Testis (tissue), 3 donors: ENCODE measurements around the gene CHMP5. TPM values are rescaled to one million over a fixed set of nuclear protein-coding genes. Genes with fewer than 3 reads are reported as not detected.

ENCODE experiments used
- DNase-seq: peaks from one replicate; pipeline ENCODE4 v3.0.0-alpha.2; 2019
- H3K27ac ChIP-seq, 2 donors: fragments of 200-600 bp; sonication (generic); one replicate each; pipeline ENCODE4 v1.5.1; 2019
- H3K27me3 ChIP-seq: fragments of 200-600 bp; sonication (generic); one replicate; pipeline ENCODE4 v1.5.1; 2019
- H3K36me3 ChIP-seq: fragments of 200-600 bp; sonication (generic); one replicate; pipeline ENCODE4 v1.5.1; 2017; ENCODE audit warnings: low read depth; ENCODE audit errors: missing control alignments
- H3K4me1 ChIP-seq: fragments of 200-600 bp; sonication (generic); one replicate; pipeline ENCODE4 v1.5.1; 2019
- H3K4me3 ChIP-seq, 2 donors: fragments of 200-600 bp; sonication (generic); one replicate each; pipeline ENCODE4 v1.5.1; 2017 to 2019
- H3K9me3 ChIP-seq: fragments of 200-600 bp; sonication (generic); one replicate; pipeline ENCODE4 v1.5.1; 2017
- POLR2A ChIP-seq: fragments of 450-650 bp; IDR thresholded peaks from one replicate; pipeline ENCODE4 v1.6.1; 2017; ENCODE audit warnings: antibody characterized with exemption, mild to moderate bottlenecking, moderate library complexity
- WGBS, 2 donors: methylation state at CpG; one replicate each; pipeline ENCODE4 v1.1.5; 2018; 5-methylcytosine and 5-hydroxymethylcytosine counted together
- intact Hi-C: fragments of 100-400 bp; cut with DNase I; formaldehyde crosslinking; loops from one replicate; pipeline ENCODE4 v1.15.1; 2023; ENCODE audit warnings: low total_unique reads
- polyA plus RNA-seq: library from polyadenylated mRNA; stranded (reverse); fragments of 350-450 nt; fragmentation: Illumina TruSeq; extraction: RNeasy Lipid Tissue Mini Kit (QIAGEN cat#74804); gene quantifications from one replicate; pipeline ENCODE4 v1.2.3, GENCODE V29; 2014; ENCODE audit warnings: low read depth, low replicate concordance; ENCODE audit not compliant: insufficient read depth
- total RNA-seq, 2 donors: library from RNA; depleted of rRNA; stranded (reverse); fragments of >200 nt; gene quantifications; one replicate each; pipeline ENCODE4 v1.2.3, GENCODE V29; 2016
- TF ChIP-seq, protein P1 (sequence below), 3 experiments: fragments of 450-650 bp in 2 of 3; fragments of 200-600 bp in 1 of 3; sonication (generic) in 1 of 3; IDR thresholded peaks; one replicate each; pipeline ENCODE4 v1.5.1; 2016 to 2019; ENCODE audit warnings: antibody characterized with exemption in 3 of 3, mild to moderate bottlenecking in 2 of 3, moderate library complexity in 1 of 3

The CHMP5 gene
- total and polyA plus RNA-seq, 3 donors from 2014 or later = 53.2 to 84.1 (median 57.0) TPM

DNA sequence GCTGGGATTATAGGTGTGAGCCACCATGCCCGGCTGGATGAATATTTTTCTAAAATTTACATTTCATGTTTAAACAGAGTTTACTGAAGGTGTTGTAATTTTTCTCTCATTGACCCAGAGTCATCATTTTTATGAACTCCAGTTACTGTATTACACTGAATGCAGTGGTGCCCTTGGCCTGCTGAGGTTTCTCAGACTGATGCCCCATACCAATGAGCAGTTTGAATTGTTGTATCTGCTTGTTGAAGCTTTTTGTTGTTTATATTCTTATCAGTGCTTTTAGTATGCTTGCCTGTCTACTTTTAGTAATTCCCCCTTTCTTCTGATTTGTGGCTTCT lies 55.4 kb downstream of the CHMP5 start:
- peak overlapping the region; percentile 14 to 46 for H3K27ac ChIP-seq
- no peaks in the 10 kb centered on the region for H3K36me3 ChIP-seq
- no peaks in the 10 kb centered on the region for H3K9me3 ChIP-seq
- H3K27me3 ChIP-seq = no peaks in the 10 kb centered on the region
- DNase-seq = no peak
- no peak overlapping the region for H3K4me3 ChIP-seq
- TF ChIP-seq POLR2A = no peak
- TF ChIP-seq, protein P1, sequence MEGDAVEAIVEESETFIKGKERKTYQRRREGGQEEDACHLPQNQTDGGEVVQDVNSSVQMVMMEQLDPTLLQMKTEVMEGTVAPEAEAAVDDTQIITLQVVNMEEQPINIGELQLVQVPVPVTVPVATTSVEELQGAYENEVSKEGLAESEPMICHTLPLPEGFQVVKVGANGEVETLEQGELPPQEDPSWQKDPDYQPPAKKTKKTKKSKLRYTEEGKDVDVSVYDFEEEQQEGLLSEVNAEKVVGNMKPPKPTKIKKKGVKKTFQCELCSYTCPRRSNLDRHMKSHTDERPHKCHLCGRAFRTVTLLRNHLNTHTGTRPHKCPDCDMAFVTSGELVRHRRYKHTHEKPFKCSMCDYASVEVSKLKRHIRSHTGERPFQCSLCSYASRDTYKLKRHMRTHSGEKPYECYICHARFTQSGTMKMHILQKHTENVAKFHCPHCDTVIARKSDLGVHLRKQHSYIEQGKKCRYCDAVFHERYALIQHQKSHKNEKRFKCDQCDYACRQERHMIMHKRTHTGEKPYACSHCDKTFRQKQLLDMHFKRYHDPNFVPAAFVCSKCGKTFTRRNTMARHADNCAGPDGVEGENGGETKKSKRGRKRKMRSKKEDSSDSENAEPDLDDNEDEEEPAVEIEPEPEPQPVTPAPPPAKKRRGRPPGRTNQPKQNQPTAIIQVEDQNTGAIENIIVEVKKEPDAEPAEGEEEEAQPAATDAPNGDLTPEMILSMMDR (IDR thresholded peaks at IDR 0.05) = no peak
- 63 to 67% methylated on average over 1 of the region's 1 CpG for whole genome bisulfite sequencing, 2 donors
- intact Hi-C loops = no loop called here
- peaks cover 12% of the 10 kb centered on the region for H3K4me1 ChIP-seq

DNA sequence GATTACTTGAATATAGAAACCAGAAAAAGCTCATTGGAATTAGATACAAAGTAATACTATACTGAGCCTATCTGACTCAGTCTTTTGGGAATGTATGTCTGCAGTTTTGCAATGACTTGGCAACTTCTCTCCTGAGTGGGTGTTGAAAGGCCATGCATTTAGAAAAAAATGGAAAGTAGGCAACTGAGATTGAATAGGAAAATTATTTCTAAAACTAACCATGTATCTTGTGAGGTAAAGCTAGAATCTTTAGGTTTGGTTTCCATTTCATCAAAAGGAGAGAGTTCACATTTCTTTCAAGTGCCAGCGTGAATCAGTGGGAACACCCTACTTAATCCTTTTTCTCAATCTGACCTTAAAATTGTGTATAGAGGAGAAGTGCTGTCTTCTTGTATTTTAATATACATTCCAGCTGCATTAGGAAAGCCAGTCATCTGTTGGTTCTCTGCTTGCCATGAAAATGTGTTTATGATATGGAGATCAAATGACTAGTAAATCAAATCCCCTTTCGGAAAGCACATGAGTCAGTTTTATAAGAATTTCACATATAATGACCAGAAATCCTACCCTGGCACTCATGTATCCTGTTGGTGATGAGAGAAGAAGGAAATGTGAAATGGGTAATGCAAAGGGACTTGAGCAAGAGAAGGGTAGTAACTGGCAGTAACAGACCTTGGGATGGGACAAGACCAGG lies 55.9 kb downstream of the CHMP5 start:
- no peak overlapping the region for H3K27ac ChIP-seq
- no peaks in the 10 kb centered on the region for H3K36me3 ChIP-seq
- 85 to 89% methylated on average over 2 of the region's 2 CpGs for WGBS, 2 donors
- peak; percentile 37 for DNase-seq
- no peak overlapping the region for H3K4me3 ChIP-seq
- H3K27me3 ChIP-seq = no peaks in the 10 kb centered on the region
- H3K9me3 ChIP-seq = no peaks in the 10 kb centered on the region
- no peak for TF ChIP-seq POLR2A
- TF ChIP-seq, protein P1 (IDR thresholded peaks at IDR 0.05) = no peak
- intact Hi-C loops = no loop called here
- peaks cover 9% of the 10 kb centered on the region for H3K4me1 ChIP-seq

DNA sequence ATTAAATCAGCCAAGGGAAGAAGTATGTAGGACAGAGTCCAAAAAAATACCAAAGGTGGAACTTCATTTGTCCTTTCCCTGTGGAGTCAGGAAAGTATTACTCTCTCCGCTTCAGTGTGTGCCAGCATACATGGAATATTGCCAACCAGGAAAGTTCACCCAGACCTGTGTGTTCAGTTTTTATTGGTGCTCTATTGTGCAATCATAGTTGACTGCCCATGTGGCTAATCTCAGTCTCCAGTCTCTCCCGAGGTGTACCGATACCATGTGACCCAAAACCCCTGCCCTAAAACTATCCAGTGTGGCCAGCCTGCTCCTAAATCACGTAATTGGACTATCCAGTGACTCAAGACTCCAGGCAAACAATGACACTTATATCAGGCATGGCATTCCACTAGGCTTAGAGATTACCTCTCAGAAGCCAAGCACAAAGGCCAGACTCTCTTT lies 64.3 kb downstream of the CHMP5 start:
- H3K27ac ChIP-seq = no peak overlapping the region
- H3K27me3 ChIP-seq = no peaks in the 10 kb centered on the region
- no peaks in the 10 kb centered on the region for H3K4me1 ChIP-seq
- no peaks in the 10 kb centered on the region for H3K9me3 ChIP-seq
- no peak for DNase-seq
- WGBS, 2 donors = 72 to 80% methylated on average over 4 of the region's 4 CpGs
- intact Hi-C loops = no loop called here
- TF ChIP-seq POLR2A = no peak
- TF ChIP-seq, protein P1 (IDR thresholded peaks at IDR 0.05) = no peak
- no peaks in the 10 kb centered on the region for H3K36me3 ChIP-seq
- H3K4me3 ChIP-seq = no peak overlapping the region

DNA sequence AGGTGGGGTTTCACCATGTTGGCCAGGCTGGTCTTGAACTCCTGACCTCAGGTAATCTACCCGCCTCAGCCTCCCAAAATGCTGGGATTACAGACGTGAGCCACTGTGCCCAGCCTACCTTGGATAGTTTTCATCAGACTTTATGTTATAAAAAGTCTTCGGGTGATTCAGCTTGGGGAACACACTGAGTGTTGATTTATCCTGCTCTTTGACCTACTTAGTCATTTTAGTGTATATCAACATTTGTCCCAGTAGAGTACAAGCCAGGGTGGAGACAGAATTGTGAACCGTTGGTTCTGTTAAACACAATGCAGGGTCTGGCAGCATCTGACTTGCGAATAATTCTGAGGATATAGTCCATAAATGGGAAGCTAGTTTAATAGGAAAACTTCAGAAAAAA lies 65.1 kb downstream of the CHMP5 start:
- no peaks in the 10 kb centered on the region for H3K4me1 ChIP-seq
- H3K4me3 ChIP-seq = no peak overlapping the region
- no peaks in the 10 kb centered on the region for H3K9me3 ChIP-seq
- WGBS, 2 donors = 76 to 78% methylated on average over 5 of the region's 5 CpGs
- TF ChIP-seq POLR2A = no peak
- TF ChIP-seq, protein P1 (IDR thresholded peaks at IDR 0.05) = no peak
- H3K27me3 ChIP-seq = no peaks in the 10 kb centered on the region
- intact Hi-C loops = no loop called here
- no peak overlapping the region for H3K27ac ChIP-seq
- no peaks in the 10 kb centered on the region for H3K36me3 ChIP-seq
- DNase-seq = no peak

DNA sequence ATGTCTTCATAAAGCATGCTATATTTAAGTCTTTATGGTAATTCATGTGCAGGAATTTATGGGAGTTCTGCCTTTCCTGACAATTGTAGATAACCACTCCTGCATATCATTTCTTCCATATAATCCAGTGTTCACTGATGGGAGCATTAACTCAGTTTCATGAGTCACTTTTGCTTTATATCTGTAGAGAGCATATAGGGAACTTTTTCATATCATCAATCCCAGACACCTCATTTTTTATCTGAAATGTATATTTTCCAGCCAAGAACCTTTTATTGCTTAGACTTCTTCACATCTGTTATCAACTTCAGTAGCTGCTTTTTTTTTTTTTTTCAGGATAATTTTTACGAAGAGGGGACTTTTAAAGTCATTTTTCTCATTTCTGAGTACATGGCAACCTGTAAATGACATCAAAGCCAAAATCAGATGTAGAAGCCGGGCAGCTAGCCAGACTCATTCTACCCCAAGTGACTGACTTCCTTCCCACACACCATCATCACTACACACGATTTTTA lies 66.6 kb downstream of the CHMP5 start:
- TF ChIP-seq, protein P1 (IDR thresholded peaks at IDR 0.05) = no peak
- no peak for TF ChIP-seq POLR2A
- WGBS, 2 donors = 66 to 74% methylated on average over 3 of the region's 3 CpGs
- intact Hi-C loops = no loop called here
- no peak for DNase-seq
- H3K27ac ChIP-seq = no peak overlapping the region
- no peaks in the 10 kb centered on the region for H3K36me3 ChIP-seq
- no peaks in the 10 kb centered on the region for H3K4me1 ChIP-seq
- H3K4me3 ChIP-seq = no peak overlapping the region
- H3K9me3 ChIP-seq = no peaks in the 10 kb centered on the region
- no peaks in the 10 kb centered on the region for H3K27me3 ChIP-seq
